Smooth muscle cell (in vitro differentiated cells): ENCODE data around the gene PCDHA6. TPM values are rescaled to one million over a fixed set of nuclear protein-coding genes. Genes with fewer than 3 reads are reported as not detected.

Experiments used
- DNase-seq: peaks from one replicate; lab custom pipeline; 2025; ENCODE audit not compliant: unreplicated experiment; lab: John Stamatoyannopoulos, UW
- H2AFZ ChIP-seq: fragments of 200-600 bp; sonication (generic); 2 replicates; pipeline ENCODE4 v1.6.0; 2016; ENCODE audit warnings: antibody characterized with exemption, low read depth, mild to moderate bottlenecking
- H3F3A ChIP-seq: fragments of 200-600 bp; sonication (generic); 2 replicates; pipeline ENCODE4 v1.6.0; 2017; ENCODE audit warnings: antibody characterized with exemption, low read depth
- H3K27ac ChIP-seq: fragments of 200-600 bp; sonication (generic); 2 replicates; pipeline ENCODE4 v1.5.1; 2016; ENCODE audit warnings: low read depth, mild to moderate bottlenecking
- H3K27me3 ChIP-seq: fragments of 200-600 bp; sonication (generic); 2 replicates; pipeline ENCODE4 v1.6.1; 2016; ENCODE audit warnings: low read depth, mild to moderate bottlenecking
- H3K36me3 ChIP-seq: fragments of 200-600 bp; sonication (generic); 2 replicates; pipeline ENCODE4 v1.5.1; 2016; ENCODE audit warnings: low read depth
- H3K4me1 ChIP-seq: fragments of 200-600 bp; sonication (generic); 2 replicates; pipeline ENCODE4 v1.5.1; 2016; ENCODE audit warnings: low read depth
- H3K4me2 ChIP-seq: fragments of 200-600 bp; sonication (generic); 2 replicates; pipeline ENCODE4 v1.6.0; 2016; ENCODE audit warnings: mild to moderate bottlenecking
- H3K4me3 ChIP-seq: fragments of 200-600 bp; sonication (generic); 2 replicates; pipeline ENCODE4 v1.5.1; 2016; ENCODE audit warnings: mild to moderate bottlenecking
- H3K79me2 ChIP-seq: fragments of 200-600 bp; sonication (generic); 2 replicates; pipeline ENCODE4 v1.6.0; 2016; ENCODE audit warnings: low read depth, mild to moderate bottlenecking
- H3K9ac ChIP-seq: fragments of 200-600 bp; sonication (generic); 2 replicates; pipeline ENCODE4 v1.6.0; 2016; ENCODE audit warnings: low read depth
- H3K9me3 ChIP-seq: fragments of 200-600 bp; sonication (generic); replicated peaks from 2 replicates; pipeline ENCODE4 v1.5.1; 2016; ENCODE audit warnings: low read depth
- H4K20me1 ChIP-seq: fragments of 200-600 bp; sonication (generic); 2 replicates; pipeline ENCODE4 v1.6.0; 2016; ENCODE audit warnings: low read depth
- CTCF ChIP-seq: fragments of 200-600 bp; sonication (generic); IDR thresholded peaks from 2 replicates; pipeline ENCODE4 v1.5.1; 2017; ENCODE audit warnings: borderline replicate concordance, mild to moderate bottlenecking, antibody characterized with exemption; ENCODE audit not compliant: insufficient read depth, poor library complexity, severe bottlenecking
- WGBS: methylation state at CpG from one replicate; pipeline ENCODE4 v1.1.7; 2016; ENCODE audit warnings: low lambda C conversion rate; 5-methylcytosine and 5-hydroxymethylcytosine counted together
- polyA plus RNA-seq: library from polyadenylated mRNA; unstranded; fragments of >200 nt; fragmentation: Nextera tagmentation; extraction: Ambion mirVana; gene quantifications from 2 replicates; pipeline ENCODE4 v1.2.1, GENCODE V29; 2016
- total RNA-seq: library from RNA; depleted of rRNA; stranded (reverse); fragments of >200 nt; gene quantifications from 2 replicates; pipeline ENCODE4 v1.2.3, GENCODE V29; 2014

Gene PCDHA6
- total and polyA plus RNA-seq, 2 experiments from 2014 or later = 0.22 to 1.2 TPM

- 57% methylated on average over 41 of the region's 41 CpGs for WGBS
- Histone ChIP-seq H3K9me3 (no peaks in the 10 kb centered on the region), H3K79me2 (peaks cover 4% of the 10 kb centered on the region), H3K9ac (no peak within 1 kb of the TSS), H3K27ac (no peak within 1 kb of the TSS), H3K4me1 (no peaks in the 10 kb centered on the region), H3K4me2 (peak within 1 kb of the TSS; percentile 71), H3F3A (no peaks in the 10 kb centered on the region), H4K20me1 (peaks cover 4% of the 10 kb centered on the region), H2AFZ (no peak within 1 kb of the TSS), H3K27me3 (no peaks in the 10 kb centered on the region), H3K4me3 (peak within 1 kb of the TSS; percentile 47), H3K36me3 (no peaks in the 10 kb centered on the region)
- DNase-seq = no peak
- TF ChIP-seq CTCF = peak; percentile 26
These were observed 41.2 kb downstream of the PCDHA6 start, which contains the start of gene PCDHA11 for GRCh38 chr5:140868721-140869554. Gene PCDHA11, plus strand, starts transcription at chr5:140868957. Its CDS starts 147 bp downstream, at chr5:140869104.

GRCh38 chr5:140869555-140869886 lies 41.8 kb downstream of the PCDHA6 start:
- Histone ChIP-seq H3K4me2 (peak overlapping the region; percentile 71), H2AFZ (no peak overlapping the region)

GRCh38 chr5:140870221-140871201 lies 42.8 kb downstream of the PCDHA6 start:
- no peak overlapping the region for H3K9ac ChIP-seq
- peaks cover 2% of the 10 kb centered on the region for H3K79me2 ChIP-seq
- no peaks in the 10 kb centered on the region for H3F3A ChIP-seq
- H4K20me1 ChIP-seq = no peaks in the 10 kb centered on the region
- no peak for DNase-seq
- H3K4me2 ChIP-seq = no peak overlapping the region
- no peaks in the 10 kb centered on the region for H3K36me3 ChIP-seq
- no peak overlapping the region for H3K4me3 ChIP-seq
- no peak overlapping the region for H3K27ac ChIP-seq
- H3K9me3 ChIP-seq = no peaks in the 10 kb centered on the region
- no peak for TF ChIP-seq CTCF
- H3K4me1 ChIP-seq = peaks cover 9% of the 10 kb centered on the region
- 98% methylated on average over 95 of the region's 114 CpGs for WGBS
- H2AFZ ChIP-seq = no peak overlapping the region
- no peaks in the 10 kb centered on the region for H3K27me3 ChIP-seq

More at GRCh38 chr5:140869555-140869886, 41.8 kb downstream of the PCDHA6 start:
- Histone ChIP-seq H3K4me3 (peak overlapping the region; percentile 47), H4K20me1 (peaks cover 4% of the 10 kb centered on the region), H3K27me3 (no peaks in the 10 kb centered on the region), H3K9ac (no peak overlapping the region), H3K27ac (no peak overlapping the region), H3K4me1 (peaks cover 4% of the 10 kb centered on the region), H3F3A (no peaks in the 10 kb centered on the region), H3K36me3 (no peaks in the 10 kb centered on the region), H3K9me3 (no peaks in the 10 kb centered on the region), H3K79me2 (peaks cover 4% of the 10 kb centered on the region)
- WGBS = 97% methylated on average over 5 of the region's 5 CpGs
- no peak for DNase-seq
- peak; percentile 19 for TF ChIP-seq CTCF
